ENCODE results near the gene CIB1. TPM values are rescaled to one million over a fixed set of nuclear protein-coding genes. Genes with fewer than 3 reads are reported as not detected.

CIB1 gene
- total and polyA plus RNA-seq, 2 of the 8 experiments (the other 6 are each of a cell fraction or from before 2014, with no cell fraction given), result 26.0 to 63.5 TPM

- no peak overlapping the region for H3K18ac ChIP-seq (ENCODE audit: extremely low read depth, low read length)
- no peak overlapping the region for H3K23ac ChIP-seq (ENCODE audit: insufficient read length)
- no peak overlapping the region for H3K4ac ChIP-seq (replicated peaks; ENCODE audit: insufficient read length, low read depth, low read length)
- no peak overlapping the region for H3K14ac ChIP-seq (ENCODE audit: insufficient read length)
- H3K27ac ChIP-seq (ENCODE audit: low read depth, low read length), result 0 out of 2 replicates have a peak overlapping the region, but pooled peaks have one; percentile 21
- no peak overlapping the region for H2BK20ac ChIP-seq (ENCODE audit: low read length)
- CTCF ChIA-PET (ENCODE audit: partially characterized antibody), result interaction anchor here (1.0 to 12.3 kb wide), 8 partner anchors 8 to 72 kb away, joined by 3 to 182 read pairs (median 4); partner anchors contain the start of genes CIB1, GDPGP1 and SEMA4B
- POLR2A ChIA-PET (ENCODE audit: partially characterized antibody), result interaction anchor here (0.7 to 4.8 kb wide), 3 partner anchors 11 to 51 kb away, joined by 3 to 25 read pairs (median 3); partner anchors contain the start of gene SEMA4B
- FAIRE-seq, result no peak
- peaks cover 0 to 3% (median under 1%) of the 10 kb centered on the region in 4 experiments; a peak in 3 of 7 replicates for H3K4me1 ChIP-seq (replicated peaks in 1 of 4; ENCODE audit: control insufficient read depth in 3 of 4, insufficient read depth in 4 of 4, low read length in 3 of 4)
- no peak overlapping the region for H2AFZ ChIP-seq (ENCODE audit: low read length)
- H2BK15ac ChIP-seq (ENCODE audit: low read length), result no peak overlapping the region
- TF ChIP-seq CTBP2 (IDR thresholded peaks at IDR 0.05; ENCODE audit: borderline replicate concordance, insufficient read depth, insufficient read length, low read length) (no peak), GTF2F1 (IDR thresholded peaks at IDR 0.05; ENCODE audit: borderline replicate concordance, low read depth, low read length) (no peak), NRF1 (IDR thresholded peaks at IDR 0.05; ENCODE audit: low read depth, low read length) (no peak), CEBPB (IDR thresholded peaks at IDR 0.05; ENCODE audit: low read depth, low read length) (no peak), YY1 (IDR thresholded peaks at IDR 0.05; ENCODE audit: low read depth, low read length) (no peak), JUND (IDR thresholded peaks at IDR 0.05; ENCODE audit: low read length) (no peak), SP4 (IDR thresholded peaks at IDR 0.05; ENCODE audit: low read length) (no peak)
- H3K79me1 ChIP-seq (ENCODE audit: low read depth, low read length), result peaks cover 8% of the 10 kb centered on the region; the same call in 1 of the 2 replicates
- peak overlapping the region; percentile 75; the same call in 1 of the 2 replicates for H2AK5ac ChIP-seq (ENCODE audit: low read depth, low read length)
- peak overlapping the region; percentile 31; the same call in 1 of the 2 replicates for H2BK5ac ChIP-seq (ENCODE audit: low read depth, low read length)
- H3K27me3 ChIP-seq (replicated peaks in 1 of 4; ENCODE audit: control insufficient read depth in 3 of 4, extremely low read depth in 1 of 4, insufficient read depth in 3 of 4, low read length in 3 of 4), result no peaks in the 10 kb centered on the region
- no peak overlapping the region for H3K4me3 ChIP-seq (ENCODE audit: extremely low read depth in 1 of 4, insufficient read depth in 2 of 4, low read depth in 3 of 4, low read length in 4 of 4)
- peak overlapping the region; percentile 44; the same call in 1 of the 2 replicates for H2BK12ac ChIP-seq (ENCODE audit: low read depth, low read length)
- no peak overlapping the region for H3K9ac ChIP-seq (replicated peaks in 1 of 4; ENCODE audit: extremely low read depth in 1 of 4, low read depth in 3 of 4, low read length in 3 of 4)
- no peak for DNase-seq (ENCODE audit: low read depth in 1 of 2, low spot score in 2 of 2)
- H4K8ac ChIP-seq (ENCODE audit: extremely low read depth, insufficient read depth, low read length), result no peak overlapping the region; the same call in 1 of the 2 replicates
- no peaks in the 10 kb centered on the region; the same call in 1 of the 2 replicates for H3K23me2 ChIP-seq (ENCODE audit: low read depth, low read length)
- no peak overlapping the region for H2BK120ac ChIP-seq (replicated peaks; ENCODE audit: low read depth, low read length)
- H3K36me3 ChIP-seq (ENCODE audit: control insufficient read depth in 2 of 4, insufficient read depth in 4 of 4, low read length in 3 of 4), result peaks cover 0 to 2% (median under 1%) of the 10 kb centered on the region in 4 experiments; a peak in 1 of 8 replicates
- no peak overlapping the region for H4K5ac ChIP-seq (ENCODE audit: insufficient read length, low read depth, low read length)
- H4K91ac ChIP-seq (replicated peaks; ENCODE audit: insufficient read length, low read length), result no peak overlapping the region
- WGBS, 2 experiments (ENCODE audit: extremely low coverage in 1 of 2, insufficient coverage in 1 of 2, insufficient read length in 1 of 2, insufficient replicate concordance in 2 of 2, low coverage in 1 of 2, low lambda C conversion rate in 2 of 2, missing lambda C conversion rate in 1 of 2), result 90% methylated on average over 34 of the region's 35 CpGs; no CpG with 5 or more reads in 1 of the 2 experiments
- H3K56ac ChIP-seq (replicated peaks; ENCODE audit: insufficient read length, low read depth, low read length), result no peak overlapping the region
- peaks cover 7 to 8% of the 10 kb centered on the region in 2 experiments for H4K20me1 ChIP-seq (replicated peaks in 1 of 2; ENCODE audit: control insufficient read depth in 1 of 2, insufficient read depth in 2 of 2, low read length in 2 of 2)
- no peak overlapping the region for H3K4me2 ChIP-seq (ENCODE audit: insufficient read depth in 1 of 2, low read depth in 2 of 2, low read length in 2 of 2)
- peaks cover 0 to 25% of the 10 kb centered on the region in 2 experiments; a peak in 1 of 4 replicates for H3K79me2 ChIP-seq (ENCODE audit: control insufficient read depth in 1 of 2, insufficient read depth in 2 of 2, low read length in 2 of 2)
- no peaks in the 10 kb centered on the region for H3K9me3 ChIP-seq (ENCODE audit: insufficient read depth in 2 of 2, low read depth in 1 of 2, low read length in 1 of 2)
Observed at GRCh38 chr15:90212221-90213098, 21.3 kb downstream of the CIB1 start.
